Measurements from ENCODE around the gene CBLN1. TPM values are rescaled to one million over a fixed set of nuclear protein-coding genes. Genes with fewer than 3 reads are reported as not detected.
A peak's percentile ranks its signal among the peaks of the same experiment; 100 is the strongest.

CBLN1 gene
- total RNA-seq: under 1 TPM in 2 of 3 donors, not detected in 1; 0.44 to 0.64 TPM

GRCh38 chr16:49281480-49281842 is at the start of gene CBLN1:
Gene CBLN1, minus strand, starts transcription at chr16:49281838. Its CDS starts 373 bp downstream, at chr16:49281465.
- Histone ChIP-seq H3K4me3 (peak within 1 kb of the TSS; percentile 32 to 68 (median 58)), H3K27me3 (peaks cover 7 to 92% of the 10 kb centered on the region in 2 donors), H3K9me3 (no peaks in the 10 kb centered on the region), H3K36me3 (no peaks in the 10 kb centered on the region), H3K27ac (no peak within 1 kb of the TSS), H3K4me1 (no peaks in the 10 kb centered on the region)
- intact Hi-C loops (cut with DNase I; ENCODE audit: low total_unique reads): no loop called here
- no peak for TF ChIP-seq POLR2A (IDR thresholded peaks at IDR 0.05)
- TF ChIP-seq CTCF (IDR thresholded peaks at IDR 0.05): no peak
- no peak for TF ChIP-seq POLR2AphosphoS5 (IDR thresholded peaks at IDR 0.05)
- no peak for DNase-seq (ENCODE audit: low spot score in 2 of 2)

DNA sequence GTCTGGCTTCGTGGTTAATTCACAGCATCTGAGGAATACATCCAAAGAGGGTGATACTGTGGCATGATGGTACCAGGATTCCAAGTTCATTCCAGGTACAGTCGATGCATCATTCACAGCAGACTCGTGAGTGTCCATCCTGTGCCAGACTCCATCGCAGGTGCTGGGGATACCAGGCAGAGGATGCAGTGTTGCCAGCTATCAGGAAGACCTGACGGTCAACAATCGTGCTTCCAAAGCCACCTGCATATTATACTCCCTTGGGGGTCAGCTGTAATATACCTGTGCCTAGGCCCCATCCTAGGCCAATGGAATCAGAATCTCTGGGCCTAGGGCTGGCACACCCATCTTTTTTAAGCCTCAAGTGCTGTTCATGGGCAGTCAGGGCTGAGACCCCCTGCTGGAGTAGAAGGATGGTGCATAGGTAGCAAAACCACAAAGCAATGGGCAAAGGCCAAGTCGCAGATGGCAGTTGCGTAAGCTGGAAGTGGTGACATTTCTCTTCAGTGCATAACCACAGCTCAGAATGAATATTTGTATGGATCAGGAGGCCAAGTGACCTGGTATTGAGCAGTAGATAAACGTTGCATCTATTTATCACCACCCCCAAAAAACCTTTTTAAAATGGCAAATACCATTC is 49.0 kb upstream of the CBLN1 start:
- no peak overlapping the region for H3K27ac ChIP-seq
- no peaks in the 10 kb centered on the region for H3K4me1 ChIP-seq
- H3K4me3 ChIP-seq: no peak overlapping the region
- no peaks in the 10 kb centered on the region for H3K9me3 ChIP-seq
- no peaks in the 10 kb centered on the region for H3K27me3 ChIP-seq
- no peak for DNase-seq (ENCODE audit: low spot score in 2 of 2)
- intact Hi-C loops (cut with DNase I; ENCODE audit: low total_unique reads): no loop called here
- no peaks in the 10 kb centered on the region for H3K36me3 ChIP-seq
- TF ChIP-seq CTCF (IDR thresholded peaks at IDR 0.05): no peak
- TF ChIP-seq POLR2AphosphoS5 (IDR thresholded peaks at IDR 0.05): no peak
- TF ChIP-seq POLR2A (IDR thresholded peaks at IDR 0.05): no peak

DNA sequence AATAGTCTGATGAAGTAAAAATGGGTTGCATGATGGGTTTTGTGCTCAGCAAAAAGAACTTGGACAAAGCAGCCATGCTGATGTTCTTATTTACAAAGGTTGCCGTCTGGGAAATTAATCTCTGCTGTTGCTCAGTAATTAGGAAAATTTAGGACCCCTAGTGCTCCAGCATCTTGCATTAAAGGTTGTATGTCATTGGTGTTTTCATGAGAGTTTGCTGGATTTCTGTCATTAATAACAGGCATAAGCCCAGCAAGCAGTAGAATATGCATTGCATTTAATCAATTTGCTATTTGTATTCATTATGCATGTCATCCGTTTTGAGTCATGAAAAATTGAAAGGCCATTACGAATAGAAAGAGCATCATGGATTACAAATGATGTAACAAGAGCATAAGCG is 46.7 kb upstream of the CBLN1 start:
- Histone ChIP-seq H3K36me3 (no peaks in the 10 kb centered on the region), H3K27ac (no peak overlapping the region), H3K4me3 (no peak overlapping the region), H3K4me1 (no peaks in the 10 kb centered on the region), H3K9me3 (no peaks in the 10 kb centered on the region), H3K27me3 (no peaks in the 10 kb centered on the region)
- intact Hi-C loops (cut with DNase I; ENCODE audit: low total_unique reads): no loop called here
- DNase-seq (ENCODE audit: low spot score in 2 of 2): no peak
- no peak for TF ChIP-seq POLR2A (IDR thresholded peaks at IDR 0.05)
- no peak for TF ChIP-seq CTCF (IDR thresholded peaks at IDR 0.05)
- no peak for TF ChIP-seq POLR2AphosphoS5 (IDR thresholded peaks at IDR 0.05)

- Histone ChIP-seq H3K4me3 (no peak overlapping the region), H3K4me1 (no peaks in the 10 kb centered on the region), H3K36me3 (no peaks in the 10 kb centered on the region), H3K27ac (no peak overlapping the region), H3K27me3 (no peaks in the 10 kb centered on the region), H3K9me3 (no peaks in the 10 kb centered on the region)
- TF ChIP-seq POLR2AphosphoS5 (IDR thresholded peaks at IDR 0.05) (no peak), POLR2A (IDR thresholded peaks at IDR 0.05) (no peak), CTCF (IDR thresholded peaks at IDR 0.05) (no peak)
- intact Hi-C loops (cut with DNase I; ENCODE audit: low total_unique reads): no loop called here
- DNase-seq (ENCODE audit: low spot score in 2 of 2): no peak
Observed at GRCh38 chr16:49327466-49327865, 45.8 kb upstream of the CBLN1 start.

- intact Hi-C loops (cut with DNase I; ENCODE audit: low total_unique reads): no loop called here
- DNase-seq (ENCODE audit: low spot score in 2 of 2): no peak
- TF ChIP-seq POLR2A (IDR thresholded peaks at IDR 0.05) (no peak), CTCF (IDR thresholded peaks at IDR 0.05) (no peak), POLR2AphosphoS5 (IDR thresholded peaks at IDR 0.05) (no peak)
- no peaks in the 10 kb centered on the region for H3K4me1 ChIP-seq
- no peaks in the 10 kb centered on the region for H3K36me3 ChIP-seq
- no peak overlapping the region for H3K27ac ChIP-seq
- H3K27me3 ChIP-seq: no peaks in the 10 kb centered on the region
- H3K9me3 ChIP-seq: no peaks in the 10 kb centered on the region
- H3K4me3 ChIP-seq: no peak overlapping the region
Observed at GRCh38 chr16:49324703-49325102, 43.1 kb upstream of the CBLN1 start.

All from breast epithelium (tissue), 4 donors.